GM19351 (cell line): Measurements from ENCODE around the gene CRYAB.

ENCODE experiments used
- ATAC-seq: cut with Tn5 transposase; IDR thresholded peaks from one replicate; pipeline ENCODE4 v1.9.1; 2021; ENCODE audit warnings: mild to moderate bottlenecking, moderate library complexity; ENCODE audit not compliant: unreplicated experiment

The CRYAB gene

DNA sequence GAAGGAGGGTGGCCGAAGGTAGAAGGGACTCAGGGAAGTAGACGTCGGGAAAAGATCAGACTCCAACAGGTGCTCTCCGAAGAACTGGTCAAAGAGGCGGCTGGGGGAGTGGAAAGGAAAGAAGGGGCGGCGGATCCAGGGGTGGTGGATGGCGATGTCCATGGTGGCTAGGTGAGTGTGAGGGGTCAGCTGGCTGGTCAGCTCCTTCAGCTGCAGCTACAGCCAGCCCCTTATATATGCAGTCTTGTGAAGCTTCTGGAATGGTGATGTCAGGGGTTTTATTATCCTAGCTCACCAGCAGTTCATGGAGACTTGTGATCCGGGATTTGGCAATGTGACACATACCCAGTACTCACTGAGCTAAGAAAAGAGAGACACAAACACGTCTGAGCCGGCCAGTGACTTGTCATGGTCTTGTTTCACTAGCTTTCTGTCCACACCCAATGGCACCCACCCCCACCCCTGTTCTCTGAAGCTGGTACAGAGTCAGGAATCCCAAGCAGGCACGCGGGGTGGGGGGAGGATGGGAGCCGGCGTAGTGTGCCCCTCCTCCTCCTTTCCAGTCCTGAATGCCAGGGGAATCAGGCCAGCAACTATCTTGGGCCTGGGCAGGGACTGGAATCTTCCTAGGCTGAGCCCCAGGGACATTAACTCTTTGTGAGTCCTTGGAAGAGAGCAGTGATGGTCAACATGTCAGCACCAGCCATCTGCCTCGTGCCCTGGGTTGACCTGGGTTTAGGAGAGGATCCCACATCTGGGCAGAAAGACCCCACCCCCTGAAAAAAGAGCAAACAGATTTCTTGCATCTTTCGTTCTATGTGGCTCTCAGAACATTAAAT lies at the start of gene CRYAB:
TSS of gene CRYAB (minus strand) at position 208 of the 839 bp plus-strand sequence. CDS start at position 162, 46 bp downstream.
- ATAC-seq: no peak

DNA sequence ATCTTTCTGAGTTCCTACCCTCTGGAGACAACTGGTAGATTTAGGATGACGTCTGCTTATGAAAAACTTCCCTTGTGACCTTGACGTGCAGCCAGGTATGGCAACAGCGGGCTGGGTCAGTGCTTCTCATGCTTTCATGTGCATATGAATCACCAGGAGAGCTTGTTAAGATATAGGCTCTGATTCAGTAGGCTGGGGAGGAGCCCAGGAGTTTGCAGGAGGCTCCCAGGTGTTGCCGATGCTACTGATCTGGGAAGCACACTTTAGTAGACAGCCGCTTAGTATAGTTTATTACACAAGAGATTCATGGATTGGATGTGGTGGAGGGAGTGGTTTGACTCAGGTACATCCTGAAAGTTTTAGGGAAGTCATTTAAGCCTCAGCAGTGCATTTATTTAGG lies 49.3 kb upstream of the CRYAB start:
- no peak for ATAC-seq

GRCh38 chr11:111957663-111958444 lies 46.3 kb upstream of the CRYAB start:
- ATAC-seq: no peak

DNA sequence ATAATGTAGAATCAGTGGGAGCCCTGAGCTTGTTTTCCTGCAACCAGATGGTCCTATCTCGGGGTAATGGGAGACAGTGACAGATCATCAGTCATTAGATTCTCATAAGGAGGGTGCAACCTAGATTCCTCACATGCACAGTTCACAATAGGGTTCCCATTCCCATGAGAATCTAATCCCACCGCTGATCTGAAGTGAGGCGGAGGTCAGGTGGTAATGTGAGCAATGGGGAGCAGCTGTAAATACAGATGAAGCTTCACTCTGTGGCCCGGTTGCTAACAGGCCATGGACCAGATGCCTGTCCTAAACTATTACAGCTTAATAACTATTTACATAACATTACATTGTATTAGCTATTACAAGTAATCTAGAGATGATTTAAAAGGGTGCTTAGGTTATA lies 42.6 kb upstream of the CRYAB start:
- ATAC-seq: no peak

DNA sequence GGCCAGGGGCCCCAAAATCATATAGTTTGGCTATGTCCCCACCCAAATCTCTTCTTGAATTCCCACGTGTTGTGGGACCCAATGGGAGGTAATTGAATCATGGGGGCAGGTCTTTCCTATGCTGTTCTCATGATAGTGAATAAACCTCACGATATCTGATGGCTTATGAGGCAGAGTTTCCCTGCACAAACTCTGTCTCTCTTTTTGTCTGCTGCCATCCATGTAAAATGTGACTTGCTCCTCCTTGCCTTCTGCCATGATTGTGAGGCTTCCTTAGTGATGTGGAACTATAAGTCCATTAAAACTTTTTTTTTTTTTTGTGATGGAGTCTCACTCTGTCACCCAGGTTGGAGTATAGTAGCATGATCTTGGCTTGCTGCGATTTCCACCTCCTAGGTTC lies 40.0 kb upstream of the CRYAB start:
- no peak for ATAC-seq

GRCh38 chr11:111949519-111950426 lies 38.2 kb upstream of the CRYAB start:
- ATAC-seq: no peak

DNA sequence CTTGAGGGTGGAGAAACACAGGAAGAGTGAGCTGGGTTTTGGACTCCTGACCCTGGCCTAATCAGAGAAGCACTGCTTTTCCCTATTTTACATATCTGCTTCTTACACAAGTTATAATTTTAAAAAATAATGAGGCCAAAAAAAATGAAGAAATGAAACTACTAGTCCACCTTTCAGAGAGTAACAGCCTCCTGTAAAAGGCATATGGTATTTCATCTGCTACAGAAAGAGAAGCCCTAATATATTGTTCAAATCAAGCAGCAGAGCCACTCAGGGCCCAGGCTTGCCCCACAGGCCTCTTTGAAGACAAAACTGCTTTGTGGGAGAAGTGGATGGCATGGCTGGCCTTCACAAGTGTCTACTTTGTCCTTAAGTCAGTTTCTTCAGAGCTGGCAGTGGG lies 35.6 kb upstream of the CRYAB start:
- ATAC-seq: peak; percentile 73

DNA sequence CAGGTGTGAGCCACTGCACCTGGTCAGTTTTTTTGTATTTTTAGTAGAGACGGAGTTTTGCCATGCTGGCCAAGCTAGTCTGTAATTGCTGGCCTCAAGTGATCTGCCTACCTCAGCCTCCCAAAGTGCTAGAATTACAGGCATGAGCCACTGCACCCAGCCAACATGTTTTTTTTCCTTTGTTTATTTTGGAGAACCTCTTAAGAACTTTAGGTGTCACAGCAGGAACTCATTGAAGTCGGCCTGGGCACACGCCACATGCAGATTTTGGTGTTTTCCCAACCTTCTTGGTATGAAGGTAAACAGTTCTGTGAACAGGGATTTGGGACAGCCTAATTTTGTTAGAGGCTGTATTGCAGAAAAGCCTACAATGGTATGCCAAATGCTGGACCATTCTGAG lies 34.9 kb upstream of the CRYAB start:
- ATAC-seq: no peak

GRCh38 chr11:111945198-111945597 lies 33.6 kb upstream of the CRYAB start:
- ATAC-seq: no peak

DNA sequence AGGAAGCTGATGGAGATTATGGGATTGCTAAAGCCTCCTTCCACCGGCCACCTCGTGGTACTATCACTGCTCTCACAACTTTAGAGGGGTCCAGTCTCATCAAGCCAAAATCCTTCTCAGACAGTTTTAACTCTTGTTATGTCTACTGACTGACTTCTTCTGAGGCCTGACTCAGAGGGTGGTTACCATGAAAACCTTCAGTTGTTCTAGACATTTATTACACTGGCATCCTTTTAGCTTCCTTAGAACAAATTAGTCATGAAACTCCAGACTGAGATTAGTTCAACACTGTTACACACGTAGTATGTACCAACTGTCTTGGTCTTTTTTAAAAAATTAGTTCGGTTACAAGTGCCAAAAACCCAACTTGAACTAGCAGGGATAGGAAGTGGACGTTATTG lies 33.1 kb upstream of the CRYAB start:
- no peak for ATAC-seq

- ATAC-seq: no peak
Observed at GRCh38 chr11:111944139-111944538, 32.6 kb upstream of the CRYAB start.

DNA sequence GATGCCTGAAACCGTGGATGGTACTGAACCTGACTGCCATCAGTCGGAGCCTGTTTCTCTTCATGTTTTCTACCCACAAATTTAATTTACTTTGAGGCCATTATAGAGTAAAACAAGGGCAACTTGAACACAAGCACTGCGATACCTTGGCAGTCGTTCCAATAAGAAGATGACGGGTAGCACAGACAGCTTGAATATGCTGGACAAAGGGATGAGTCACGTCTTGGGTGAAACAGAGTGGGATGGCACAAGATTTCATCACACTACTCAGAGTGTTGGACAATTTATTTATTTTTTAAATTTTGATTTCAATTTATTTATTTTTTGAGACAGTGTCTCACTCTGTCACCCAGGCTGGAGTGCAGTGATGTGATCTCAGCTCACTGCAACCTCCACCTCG lies 31.3 kb upstream of the CRYAB start:
- ATAC-seq: no peak

GRCh38 chr11:111941963-111942362 lies 30.4 kb upstream of the CRYAB start:
- ATAC-seq: no peak

GRCh38 chr11:111939836-111940604 lies 28.4 kb upstream of the CRYAB start:
- no peak for ATAC-seq

GRCh38 chr11:111938687-111939160 lies 27.2 kb upstream of the CRYAB start:
- peak; percentile 89 for ATAC-seq

DNA sequence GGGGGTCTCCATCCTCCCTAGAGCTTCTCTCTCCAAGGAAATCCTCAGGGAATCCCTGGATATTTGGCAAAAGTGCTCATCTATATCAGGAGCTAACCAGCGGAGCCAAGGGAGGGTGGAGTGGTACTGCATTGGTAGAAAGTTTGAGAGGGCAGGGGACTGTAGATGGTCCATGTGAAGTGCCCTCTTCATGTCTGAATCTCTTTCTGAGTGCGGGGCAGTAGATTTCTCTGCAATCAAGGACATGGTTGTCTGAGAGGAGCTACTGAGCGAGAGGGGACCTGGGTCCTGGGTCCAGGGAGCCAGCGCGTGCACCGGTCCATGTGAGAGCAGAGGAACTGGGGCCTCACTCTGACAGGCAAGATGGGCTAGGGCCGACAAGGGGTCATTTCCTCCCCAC lies 26.3 kb upstream of the CRYAB start:
- no peak for ATAC-seq

DNA sequence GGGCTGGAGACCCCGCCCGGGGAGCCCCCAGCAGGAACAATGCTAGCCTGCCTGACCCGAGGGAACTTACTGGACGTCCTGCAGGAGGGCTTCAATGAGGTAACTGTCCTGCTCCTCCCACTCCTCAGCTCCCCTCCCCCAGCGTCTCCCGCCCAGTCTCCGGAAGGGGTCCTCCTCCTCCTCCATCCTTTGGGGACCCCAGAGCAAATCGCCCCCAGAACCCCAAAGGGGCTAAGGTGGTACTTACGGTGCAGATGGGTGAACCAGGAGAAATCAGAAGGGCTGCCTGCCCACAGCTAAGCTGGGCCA lies 25.8 kb upstream of the CRYAB start:
- no peak for ATAC-seq

DNA sequence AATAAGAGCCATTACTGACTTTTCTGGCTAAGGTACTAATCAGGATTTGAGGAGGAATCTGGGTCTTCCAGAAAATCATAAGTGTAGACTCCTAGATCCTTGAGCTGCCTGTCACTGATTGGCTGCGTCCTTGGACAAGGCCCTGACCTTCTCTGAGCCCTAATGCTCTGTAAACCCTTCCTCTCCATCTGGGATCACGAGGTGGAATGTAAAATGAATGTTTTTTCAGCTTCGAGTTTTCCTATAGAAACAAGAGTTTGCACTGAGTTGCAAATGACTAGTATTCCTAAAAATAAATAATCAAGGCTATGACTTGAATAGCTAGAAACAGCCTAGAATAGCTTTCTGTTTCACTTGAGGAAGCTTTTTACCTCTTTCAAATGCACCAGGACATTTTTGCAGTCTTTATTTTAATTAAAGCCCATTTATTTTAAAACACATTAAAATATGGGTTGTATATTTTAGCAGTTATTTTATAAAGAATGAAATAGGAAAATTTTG lies 24.5 kb upstream of the CRYAB start:
- ATAC-seq: no peak

GRCh38 chr11:111935317-111936039 lies 23.9 kb upstream of the CRYAB start:
- no peak for ATAC-seq

DNA sequence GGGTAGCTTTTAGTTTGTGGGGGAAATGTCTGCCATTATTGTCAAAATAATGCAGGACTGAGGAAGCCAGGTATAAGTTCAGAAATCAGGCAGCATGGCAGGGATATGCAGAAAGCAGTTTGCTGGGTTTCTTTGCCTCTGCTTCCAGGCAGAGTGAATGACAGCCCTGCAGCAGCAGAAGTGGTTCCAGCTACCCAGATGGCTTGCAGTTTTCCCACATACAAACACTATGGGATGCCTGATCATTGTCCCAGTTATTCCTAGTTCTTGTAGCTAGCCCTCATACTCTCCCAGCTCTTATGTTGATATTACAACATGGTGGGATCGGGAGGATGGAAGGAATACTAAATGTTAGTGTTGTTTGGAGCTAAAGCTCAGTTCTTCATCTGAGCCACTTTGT lies 22.7 kb upstream of the CRYAB start:
- no peak for ATAC-seq
